ENCODE measurements around the gene GHR.

DNA sequence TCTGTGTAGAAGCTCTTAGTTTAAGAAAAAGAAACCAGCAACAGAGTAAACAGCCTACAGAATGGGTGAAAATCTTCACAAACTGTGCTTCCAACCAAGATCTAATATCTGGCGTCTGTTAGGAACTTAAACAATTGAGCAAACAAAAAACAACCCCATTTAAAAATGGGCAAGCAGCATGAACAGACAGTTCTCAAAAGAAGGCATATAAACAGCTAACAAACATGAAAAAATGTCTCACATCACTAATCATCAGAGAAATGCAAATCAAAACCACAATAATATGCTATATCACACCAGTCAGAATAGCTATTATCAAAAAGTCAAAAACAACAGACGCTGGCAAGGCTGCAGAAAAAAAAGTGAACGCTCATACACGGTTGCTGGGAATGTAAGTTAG, 249.7 kb downstream of the GHR start:
- TF ChIP-seq JUN (IDR thresholded peaks at IDR 0.05; ENCODE audit: borderline replicate concordance, insufficient read depth, insufficient read length, low read depth) (no peak), POLR2A (IDR thresholded peaks at IDR 0.05; ENCODE audit: low read depth, low read length) (no peak), EZH2 (IDR thresholded peaks at IDR 0.05; ENCODE audit: borderline replicate concordance, low read depth, low read length, severe bottlenecking) (no peak), MYC (IDR thresholded peaks at IDR 0.05; ENCODE audit: low read depth, low read length) (no peak), POLR2AphosphoS5 (IDR thresholded peaks at IDR 0.05; ENCODE audit: insufficient read depth, low read depth, low read length) (no peak), FOS (IDR thresholded peaks at IDR 0.05; ENCODE audit: borderline replicate concordance, insufficient read depth, low read length) (no peak), GATA2 (IDR thresholded peaks at IDR 0.05; ENCODE audit: insufficient read depth, insufficient read length, low read depth, low read length) (no peak)
- TF ChIP-seq, protein P1, sequence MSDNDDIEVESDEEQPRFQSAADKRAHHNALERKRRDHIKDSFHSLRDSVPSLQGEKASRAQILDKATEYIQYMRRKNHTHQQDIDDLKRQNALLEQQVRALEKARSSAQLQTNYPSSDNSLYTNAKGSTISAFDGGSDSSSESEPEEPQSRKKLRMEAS (IDR thresholded peaks at IDR 0.05; ENCODE audit: insufficient read depth, insufficient read length): no peak
- TF ChIP-seq, protein P2, sequence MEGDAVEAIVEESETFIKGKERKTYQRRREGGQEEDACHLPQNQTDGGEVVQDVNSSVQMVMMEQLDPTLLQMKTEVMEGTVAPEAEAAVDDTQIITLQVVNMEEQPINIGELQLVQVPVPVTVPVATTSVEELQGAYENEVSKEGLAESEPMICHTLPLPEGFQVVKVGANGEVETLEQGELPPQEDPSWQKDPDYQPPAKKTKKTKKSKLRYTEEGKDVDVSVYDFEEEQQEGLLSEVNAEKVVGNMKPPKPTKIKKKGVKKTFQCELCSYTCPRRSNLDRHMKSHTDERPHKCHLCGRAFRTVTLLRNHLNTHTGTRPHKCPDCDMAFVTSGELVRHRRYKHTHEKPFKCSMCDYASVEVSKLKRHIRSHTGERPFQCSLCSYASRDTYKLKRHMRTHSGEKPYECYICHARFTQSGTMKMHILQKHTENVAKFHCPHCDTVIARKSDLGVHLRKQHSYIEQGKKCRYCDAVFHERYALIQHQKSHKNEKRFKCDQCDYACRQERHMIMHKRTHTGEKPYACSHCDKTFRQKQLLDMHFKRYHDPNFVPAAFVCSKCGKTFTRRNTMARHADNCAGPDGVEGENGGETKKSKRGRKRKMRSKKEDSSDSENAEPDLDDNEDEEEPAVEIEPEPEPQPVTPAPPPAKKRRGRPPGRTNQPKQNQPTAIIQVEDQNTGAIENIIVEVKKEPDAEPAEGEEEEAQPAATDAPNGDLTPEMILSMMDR (IDR thresholded peaks at IDR 0.05; ENCODE audit: extremely low read depth in 1 of 2, insufficient read depth in 1 of 2, low read depth in 1 of 2, low read length in 2 of 2): no peak
